ENCODE results near the gene ELAVL1. TPM values are rescaled to one million over a fixed set of nuclear protein-coding genes. Genes with fewer than 3 reads are reported as not detected.

ELAVL1 gene
- total RNA-seq, 2 experiments from 2014 or later = 119 to 150 TPM

DNA sequence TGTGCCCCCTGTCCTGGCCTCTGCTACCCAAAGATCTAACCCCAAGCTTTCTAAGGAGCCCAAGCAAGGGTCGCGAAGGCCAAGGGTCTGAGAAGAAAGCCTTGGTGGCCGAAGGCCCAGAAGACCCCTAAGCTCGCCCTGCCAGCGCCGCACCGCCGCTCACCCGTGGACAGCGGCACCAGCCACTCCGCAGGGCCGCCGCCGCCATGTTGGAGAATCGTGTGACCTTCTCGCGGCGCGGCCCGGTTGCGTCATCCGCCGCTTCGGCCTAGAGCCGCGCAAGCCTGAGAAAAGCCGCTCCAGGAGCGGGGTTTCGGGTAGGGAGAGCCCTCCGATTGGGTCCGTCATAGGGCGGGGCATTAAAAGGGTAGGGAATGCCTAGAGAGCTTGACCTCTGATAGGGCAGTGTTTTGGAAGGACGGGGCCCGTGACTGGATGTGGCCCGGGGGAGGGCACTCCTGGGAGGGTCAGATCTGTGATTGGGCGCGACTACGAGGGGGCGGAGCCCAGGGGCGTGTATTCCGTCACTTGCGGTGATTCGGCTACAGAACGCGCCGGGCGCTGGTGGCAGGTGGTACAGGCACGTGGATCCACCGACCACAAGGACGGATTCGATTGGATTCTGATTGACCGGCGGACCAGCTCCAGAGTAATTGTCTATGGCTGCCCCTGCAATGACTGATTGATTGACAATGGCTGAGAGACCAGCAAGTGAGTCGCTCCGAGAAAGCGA, 61.8 kb downstream of the ELAVL1 start, which contains the start of gene TIMM44:
Gene TIMM44, minus strand, starts transcription at position 223 of the 733 bp plus-strand sequence. Its CDS starts 15 bp downstream, at position 208.
- H3K27ac Mint-ChIP-seq = peak within 1 kb of the TSS; percentile 91
- peak within 1 kb of the TSS; percentile 83 for H3K4me3 Mint-ChIP-seq
- H3K36me3 Mint-ChIP-seq = peaks cover 13% of the 10 kb centered on the region
- H3K27me3 Mint-ChIP-seq = no peaks in the 10 kb centered on the region
- ATAC-seq (peak; percentile 99), DNase-seq (peak; percentile 100)
- CTCF ChIA-PET = interaction anchor here (0.6 to 5.7 kb wide), 33 partner anchors 8 to 478 kb away, joined by 3 to 75 read pairs (median 5); partner anchors contain the start of genes CTXN1, ELAVL1, MAP2K7 and PET100
- no peaks in the 10 kb centered on the region for H3K9me3 Mint-ChIP-seq (ENCODE audit: low read depth)
- peaks cover 33% of the 10 kb centered on the region for H3K4me1 Mint-ChIP-seq

GRCh38 chr19:7942981-7943443, 62.4 kb downstream of the ELAVL1 start:
- Mint-ChIP-seq H3K27me3 (no peaks in the 10 kb centered on the region), H3K4me1 (peaks cover 33% of the 10 kb centered on the region), H3K36me3 (peaks cover 13% of the 10 kb centered on the region), H3K27ac (peak overlapping the region; percentile 91), H3K4me3 (peak overlapping the region; percentile 83), H3K9me3 (ENCODE audit: low read depth) (no peaks in the 10 kb centered on the region)
- ATAC-seq = peak; percentile 6
- CTCF ChIA-PET = interaction anchor here (0.6 to 5.7 kb wide), 21 partner anchors 14 to 399 kb away, joined by 3 to 75 read pairs (median 7); partner anchors contain the start of genes CTXN1, ELAVL1, MAP2K7 and PET100
- DNase-seq = no peak

- peak overlapping the region; percentile 60 for H3K27ac Mint-ChIP-seq
- CTCF ChIA-PET = interaction anchor here (3.4 to 5.7 kb wide), 2 partner anchors 21 to 63 kb away, joined by 74 to 75 read pairs; partner anchors contain the start of genes ELAVL1 and SNAPC2
- peaks cover 33% of the 10 kb centered on the region for H3K4me1 Mint-ChIP-seq
- no peaks in the 10 kb centered on the region for H3K27me3 Mint-ChIP-seq
- no peak for ATAC-seq
- no peak for DNase-seq
- H3K9me3 Mint-ChIP-seq (ENCODE audit: low read depth) = no peaks in the 10 kb centered on the region
- H3K36me3 Mint-ChIP-seq = peaks cover 16% of the 10 kb centered on the region
- H3K4me3 Mint-ChIP-seq = peak overlapping the region; percentile 83
These were observed 63.4 kb downstream of the ELAVL1 start for GRCh38 chr19:7941895-7942596.

- peak overlapping the region; percentile 18 for H3K4me3 Mint-ChIP-seq
- CTCF ChIA-PET = interaction anchor here (5.7 kb wide), 1 partner anchor 20 kb away, joined by 75 read pairs; the partner anchor contains the start of gene SNAPC2
- no peaks in the 10 kb centered on the region for H3K9me3 Mint-ChIP-seq (ENCODE audit: low read depth)
These were observed 64.6 kb downstream of the ELAVL1 start for GRCh38 chr19:7940841-7941240.

DNA sequence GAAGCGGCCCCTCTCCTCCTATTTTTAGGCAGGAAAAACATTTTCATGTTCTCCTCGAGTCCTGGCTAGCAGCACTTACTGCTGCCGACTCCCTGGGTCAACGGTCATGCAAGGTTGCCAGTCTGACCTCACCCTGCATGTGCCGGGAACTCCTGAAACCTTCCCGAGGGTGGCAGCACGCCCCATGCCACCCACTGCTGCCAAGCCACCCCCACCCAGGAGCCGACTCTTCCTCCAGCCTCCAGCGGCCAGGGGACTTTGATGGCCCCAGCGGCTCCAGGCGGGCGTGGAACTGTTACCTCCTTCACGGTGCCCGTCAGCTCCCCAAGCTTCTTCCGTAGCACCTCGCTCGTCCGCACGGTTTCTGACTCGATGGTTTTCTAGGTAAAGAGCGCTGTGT, 70.7 kb downstream of the ELAVL1 start:
- Mint-ChIP-seq H3K4me3 (no peak overlapping the region), H3K27ac (no peak overlapping the region), H3K4me1 (no peaks in the 10 kb centered on the region), H3K9me3 (ENCODE audit: low read depth) (no peaks in the 10 kb centered on the region), H3K36me3 (peaks cover 17% of the 10 kb centered on the region), H3K27me3 (no peaks in the 10 kb centered on the region)
- no peak for DNase-seq
- ATAC-seq = no peak
- CTCF ChIA-PET = interaction anchor here (0.9 to 1.1 kb wide), 2 partner anchors 9 to 31 kb away, joined by 3 to 4 read pairs; partner anchors contain the start of genes MAP2K7 and TIMM44

More at GRCh38 chr19:7940841-7941240, 64.6 kb downstream of the ELAVL1 start:
- Mint-ChIP-seq H3K4me1 (peaks cover 33% of the 10 kb centered on the region), H3K36me3 (peaks cover 16% of the 10 kb centered on the region), H3K27ac (no peak overlapping the region), H3K27me3 (no peaks in the 10 kb centered on the region)
- DNase-seq (no peak), ATAC-seq (no peak)

- CTCF ChIA-PET = no interaction called here
- H3K36me3 Mint-ChIP-seq = peaks cover 17% of the 10 kb centered on the region
These were observed 71.4 kb downstream of the ELAVL1 start for GRCh38 chr19:7933828-7934725.

DNA sequence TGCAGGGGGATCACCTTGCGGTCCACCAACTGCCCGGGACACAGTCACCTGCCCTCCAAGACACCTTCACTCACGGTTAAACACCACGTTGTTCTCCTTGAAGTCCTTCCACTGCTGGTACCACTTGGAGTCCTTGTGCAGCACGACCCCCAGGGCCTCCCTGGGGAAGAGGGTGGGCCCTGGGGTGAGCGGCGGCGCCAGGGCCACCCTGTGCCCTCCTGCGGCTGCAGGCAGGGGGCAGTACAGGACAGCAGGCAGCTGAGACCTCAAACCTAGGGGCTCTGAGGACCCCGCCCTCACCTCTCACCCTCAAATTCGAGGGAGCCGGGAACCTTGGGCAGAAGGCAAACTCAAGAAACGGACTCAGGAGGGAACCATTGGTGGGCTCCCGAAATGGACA, 72.0 kb downstream of the ELAVL1 start:
- Mint-ChIP-seq H3K9me3 (ENCODE audit: low read depth) (no peaks in the 10 kb centered on the region), H3K36me3 (peaks cover 13% of the 10 kb centered on the region), H3K4me1 (peaks cover under 1% of the 10 kb centered on the region), H3K27me3 (no peaks in the 10 kb centered on the region), H3K4me3 (no peak overlapping the region), H3K27ac (no peak overlapping the region)
- DNase-seq = no peak
- ATAC-seq = no peak
- CTCF ChIA-PET = no interaction called here

More at GRCh38 chr19:7933828-7934725, 71.4 kb downstream of the ELAVL1 start:
- ATAC-seq (no peak), DNase-seq (no peak)
- no peaks in the 10 kb centered on the region for H3K4me1 Mint-ChIP-seq
- H3K27ac Mint-ChIP-seq = no peak overlapping the region
- H3K9me3 Mint-ChIP-seq (ENCODE audit: low read depth) = no peaks in the 10 kb centered on the region
- no peaks in the 10 kb centered on the region for H3K27me3 Mint-ChIP-seq
- H3K4me3 Mint-ChIP-seq = no peak overlapping the region

- no peaks in the 10 kb centered on the region for H3K27me3 Mint-ChIP-seq
- peaks cover 3% of the 10 kb centered on the region for H3K4me1 Mint-ChIP-seq
- CTCF ChIA-PET = no interaction called here
- DNase-seq = no peak
- no peaks in the 10 kb centered on the region for H3K9me3 Mint-ChIP-seq (ENCODE audit: low read depth)
- ATAC-seq = no peak
- peaks cover 12% of the 10 kb centered on the region for H3K36me3 Mint-ChIP-seq
- H3K4me3 Mint-ChIP-seq = no peak overlapping the region
- H3K27ac Mint-ChIP-seq = no peak overlapping the region
These were observed 72.5 kb downstream of the ELAVL1 start for GRCh38 chr19:7932930-7933300.

DNA sequence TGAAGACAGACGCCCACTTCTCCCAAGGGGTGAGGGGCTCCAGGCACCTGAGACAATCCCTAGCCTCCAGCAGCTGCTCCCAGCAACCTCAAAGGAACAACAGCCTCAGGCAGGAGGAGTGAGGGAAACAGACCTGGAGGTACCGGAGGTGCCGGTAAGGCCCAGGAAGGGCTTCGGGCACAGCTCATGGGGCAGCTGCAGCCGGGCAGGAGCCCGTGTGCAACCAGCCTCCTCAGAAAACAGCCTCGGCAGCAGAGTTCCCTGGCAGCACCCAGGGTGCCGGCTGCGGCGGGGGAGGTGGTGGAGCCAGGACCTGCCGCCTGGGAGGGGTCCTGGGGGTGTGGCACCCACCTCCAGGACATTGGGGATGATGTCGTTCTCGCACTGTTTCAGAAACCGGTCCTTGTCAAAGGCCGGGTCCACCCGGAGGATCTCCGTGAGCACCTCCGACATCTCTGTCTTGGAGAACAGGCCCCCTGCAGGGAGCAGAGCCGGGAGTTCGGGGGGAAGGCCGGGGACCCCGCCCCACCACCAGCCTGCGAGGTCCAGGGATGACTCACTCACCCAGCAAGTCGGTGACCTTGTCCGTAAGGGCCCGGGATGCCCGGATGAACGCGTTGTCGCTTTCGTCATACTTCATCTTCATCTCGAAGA, 73.0 kb downstream of the ELAVL1 start:
- Mint-ChIP-seq H3K36me3 (peaks cover 9% of the 10 kb centered on the region), H3K4me3 (no peak overlapping the region), H3K4me1 (peaks cover 3% of the 10 kb centered on the region), H3K9me3 (ENCODE audit: low read depth) (no peaks in the 10 kb centered on the region), H3K27ac (no peak overlapping the region), H3K27me3 (no peaks in the 10 kb centered on the region)
- ATAC-seq (no peak), DNase-seq (no peak)
- CTCF ChIA-PET = no interaction called here

DNA sequence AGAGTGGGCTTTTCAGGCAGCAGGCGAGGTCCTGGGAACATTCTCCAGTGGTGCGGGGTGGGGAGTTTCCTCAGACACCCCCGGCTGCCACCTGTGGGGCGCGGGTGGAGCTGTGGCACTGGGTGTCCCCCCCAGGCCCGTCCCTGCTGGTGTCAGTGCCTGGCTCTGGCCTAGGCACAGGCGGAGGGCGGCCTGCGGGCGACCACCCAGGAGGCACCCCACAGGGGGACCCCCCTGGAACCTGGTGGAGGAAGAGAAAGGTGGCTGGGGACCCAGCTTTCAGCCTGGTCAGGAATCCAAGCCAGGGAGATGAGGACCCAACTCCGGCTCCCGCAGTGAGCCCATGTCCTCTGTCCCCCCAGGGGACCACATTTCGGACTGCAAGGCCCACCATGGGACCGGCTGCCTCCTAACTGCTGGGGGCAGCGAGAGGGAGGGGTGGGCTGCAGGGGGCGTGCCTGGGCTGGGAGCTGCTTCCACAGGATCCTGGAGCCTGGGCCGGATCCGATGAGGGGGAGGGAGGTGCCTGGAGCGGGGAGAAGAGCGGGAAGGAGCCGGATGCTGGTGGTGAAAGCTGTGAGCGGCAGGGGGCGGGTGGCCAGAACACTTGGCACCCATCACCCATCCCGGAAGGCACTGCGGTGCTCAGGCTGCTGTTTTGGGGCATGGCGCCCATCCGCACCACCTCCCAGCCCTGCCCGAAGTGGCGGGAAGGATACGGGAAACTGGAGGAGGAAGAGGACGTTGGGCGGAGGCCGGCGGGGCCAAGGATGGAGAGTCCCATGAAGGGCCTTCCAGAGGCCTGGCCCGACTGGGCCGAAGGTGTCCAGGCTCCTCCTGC, 74.0 kb downstream of the ELAVL1 start:
- H3K27ac Mint-ChIP-seq = no peak overlapping the region
- H3K4me3 Mint-ChIP-seq = no peak overlapping the region
- peaks cover 9% of the 10 kb centered on the region for H3K36me3 Mint-ChIP-seq
- no peak for DNase-seq
- no peak for ATAC-seq
- no peaks in the 10 kb centered on the region for H3K27me3 Mint-ChIP-seq
- peaks cover 4% of the 10 kb centered on the region for H3K4me1 Mint-ChIP-seq
- CTCF ChIA-PET = interaction anchor here (2.3 to 3.7 kb wide), 4 partner anchors 11 to 71 kb away, joined by 8 to 40 read pairs (median 11); partner anchors contain the start of genes MAP2K7, SNAPC2 and TIMM44
- no peaks in the 10 kb centered on the region for H3K9me3 Mint-ChIP-seq (ENCODE audit: low read depth)

- H3K27ac Mint-ChIP-seq = no peak overlapping the region
- H3K36me3 Mint-ChIP-seq = peaks cover 9% of the 10 kb centered on the region
- CTCF ChIA-PET = interaction anchor here (2.3 to 3.7 kb wide), 4 partner anchors 10 to 72 kb away, joined by 8 to 40 read pairs (median 11); partner anchors contain the start of genes MAP2K7, SNAPC2 and TIMM44
- ATAC-seq (no peak), DNase-seq (no peak)
- H3K9me3 Mint-ChIP-seq (ENCODE audit: low read depth) = no peaks in the 10 kb centered on the region
- H3K27me3 Mint-ChIP-seq = no peaks in the 10 kb centered on the region
- H3K4me3 Mint-ChIP-seq = no peak overlapping the region
- peaks cover 7% of the 10 kb centered on the region for H3K4me1 Mint-ChIP-seq
These were observed 74.7 kb downstream of the ELAVL1 start for GRCh38 chr19:7930765-7931164.
